Panc1 (cell line): ENCODE measurements around the gene SFMBT1. TPM values are rescaled to one million over a fixed set of nuclear protein-coding genes. Genes with fewer than 3 reads are reported as not detected.
A peak's percentile ranks its signal among the peaks of the same experiment; 100 is the strongest.

ENCODE experiments used
- ATAC-seq: fragments of 200-7000 bp; cut with Tn5 transposase; 2 replicates; pipeline ENCODE4 v1.9.1; 2020; ENCODE audit warnings: mild to moderate bottlenecking, moderate library complexity
- BruUV-seq: library from RNA; stranded (reverse); fragments of 400-500 nt; replicated peaks from 2 replicates; lab custom pipeline; 2021; lab: Mats Ljungman, UMichigan
- CTCF ChIA-PET: fragments of 300-600 bp; sonication (Branson Sonifier 250); formaldehyde crosslinking; loops from one replicate; lab custom pipeline; 2022; ENCODE audit warnings: antibody characterized with exemption; lab: Charles Lee
- POLR2A ChIA-PET: fragments of 300-600 bp; sonication (Branson Sonifier 250); formaldehyde crosslinking; loops from one replicate; lab custom pipeline; 2022; ENCODE audit warnings: antibody characterized with exemption; lab: Charles Lee
- DNase-seq: peaks from one replicate; pipeline ENCODE4 v3.0.0-alpha.2; 2010; ENCODE audit warnings: low read depth, low spot score
- H3K27ac ChIP-seq: 2 replicates; pipeline ENCODE4 v1.5.1; 2011; ENCODE audit warnings: mild to moderate bottlenecking, low read length, inconsistent platforms
- H3K27me3 ChIP-seq: fragments of 200-500 bp; sonication (Bioruptor generic); 2 replicates; pipeline ENCODE4 v1.6.0; 2014; ENCODE audit warnings: low read length, inconsistent platforms; ENCODE audit not compliant: control insufficient read depth, insufficient read depth
- H3K36me3 ChIP-seq: fragments of 200-500 bp; sonication (Bioruptor generic); 2 replicates; pipeline ENCODE4 v1.5.1; 2014; ENCODE audit warnings: inconsistent platforms, mild to moderate bottlenecking, low read length, moderate library complexity; ENCODE audit not compliant: control insufficient read depth, insufficient read depth
- H3K4me1 ChIP-seq: 2 replicates; pipeline ENCODE4 v1.5.1; 2011; ENCODE audit warnings: inconsistent platforms, mild to moderate bottlenecking, low read length, moderate library complexity; ENCODE audit not compliant: control insufficient read depth, insufficient read depth
- H3K4me3 ChIP-seq, 2 experiments: 2 replicates each; pipeline ENCODE4 v1.5.1; 2011 to 2012; ENCODE audit warnings: low read depth in 2 of 2, low read length in 2 of 2, mild to moderate bottlenecking in 2 of 2, inconsistent platforms in 1 of 2, moderate library complexity in 1 of 2
- H3K9me3 ChIP-seq: fragments of 200-500 bp; sonication (Bioruptor generic); 2 replicates; pipeline ENCODE4 v1.5.1; 2014; ENCODE audit warnings: low read depth, mild to moderate bottlenecking, inconsistent platforms, low read length, moderate library complexity; ENCODE audit not compliant: control insufficient read depth, insufficient read depth
- CTCF ChIP-seq: fragments of 450-650 bp; IDR thresholded peaks from 2 replicates; pipeline ENCODE4 v1.5.1; 2017; ENCODE audit warnings: mild to moderate bottlenecking
- POLR2AphosphoS5 ChIP-seq: IDR thresholded peaks from 2 replicates; pipeline ENCODE4 v1.6.1; 2012; ENCODE audit warnings: mild to moderate bottlenecking, low read depth, low read length, moderate library complexity
- REST ChIP-seq, 2 experiments: IDR thresholded peaks; 2 replicates each; pipeline ENCODE4 v1.6.1; 2011 to 2012; ENCODE audit warnings: low read depth in 2 of 2, control low read depth in 1 of 2, low read length in 1 of 2, mild to moderate bottlenecking in 1 of 2, moderate library complexity in 1 of 2; ENCODE audit not compliant: insufficient read depth in 1 of 2
- SIN3A ChIP-seq: IDR thresholded peaks from 2 replicates; pipeline ENCODE4 v1.6.1; 2012; ENCODE audit warnings: low read depth, mild to moderate bottlenecking, low read length, moderate library complexity, borderline replicate concordance; ENCODE audit not compliant: insufficient read depth
- TCF7L2 ChIP-seq: IDR thresholded peaks from 2 replicates; pipeline ENCODE4 v1.6.1; 2011; ENCODE audit warnings: mild to moderate bottlenecking, low read depth, low read length, inconsistent platforms
- in situ Hi-C: cut with HindIII; loops from 2 replicates; pipeline ENCODE4 v1.10.0; 2016; ENCODE audit warnings: low sequenced_read_pairs, low pct_unique_long_range_greater_than_20kb
- intact Hi-C: fragments of 100-400 bp; cut with micrococcal nuclease; formaldehyde crosslinking; loops from one replicate; pipeline ENCODE4 v1.10.0; 2022; ENCODE audit not compliant: unreplicated experiment
- total RNA-seq: library from RNA; stranded (reverse); gene quantifications from one replicate; pipeline ENCODE4 v1.2.1, GENCODE V29; 2021; ENCODE audit not compliant: unreplicated experiment

Gene SFMBT1
- total RNA-seq, 1 experiment from 2014 or later, result 24.4 TPM

- Histone ChIP-seq H3K4me1 (peaks cover 33% of the 10 kb centered on the region), H3K9me3 (no peaks in the 10 kb centered on the region), H3K27ac (peak overlapping the region; percentile 65), H3K36me3 (no peaks in the 10 kb centered on the region; the same call in 1 of the 2 replicates), H3K27me3 (no peaks in the 10 kb centered on the region), H3K4me3 (peak overlapping the region; percentile 78 to 80)
- BruUV-seq, result no TSS peak
- ChIA-PET POLR2A (no interaction called here), CTCF (no interaction called here)
- DNase-seq (no peak), ATAC-seq (no peak)
- intact Hi-C loops, result no loop called here
- in situ Hi-C loops, result no loop called here
- no peak for TF ChIP-seq CTCF
- no peak for TF ChIP-seq REST (IDR thresholded peaks at IDR 0.05; ENCODE audit: insufficient read depth in 1 of 2, low read depth in 2 of 2, low read length in 1 of 2)
- TF ChIP-seq POLR2AphosphoS5, result no peak
- TF ChIP-seq SIN3A, result no peak
- TF ChIP-seq TCF7L2, result no peak
These were observed 149.3 kb downstream of the SFMBT1 start for GRCh38 chr3:52896613-52897012.

GRCh38 chr3:52896151-52896550, 149.7 kb downstream of the SFMBT1 start:
- Histone ChIP-seq H3K36me3 (no peaks in the 10 kb centered on the region; the same call in 1 of the 2 replicates), H3K27me3 (no peaks in the 10 kb centered on the region), H3K4me3 (peak overlapping the region; percentile 78 to 80), H3K27ac (no peak overlapping the region), H3K4me1 (peaks cover 33% of the 10 kb centered on the region), H3K9me3 (no peaks in the 10 kb centered on the region)
- intact Hi-C loops (no loop called here), in situ Hi-C loops (no loop called here)
- DNase-seq, result no peak
- TF ChIP-seq POLR2AphosphoS5 (no peak), CTCF (no peak), REST (IDR thresholded peaks at IDR 0.05; ENCODE audit: insufficient read depth in 1 of 2, low read depth in 2 of 2, low read length in 1 of 2) (no peak), SIN3A (no peak), TCF7L2 (no peak)
- BruUV-seq, result no TSS peak
- ChIA-PET POLR2A (no interaction called here), CTCF (no interaction called here)
- no peak for ATAC-seq
